ACC112 (cell line): Measurements from ENCODE around the gene RTKN.
"Not testable (repeated sequence)": the region's sequence is repeated elsewhere in the genome, so short reads cannot be mapped to it uniquely, and the experiment has no call there.

Experiments
- H2AFZ ChIP-seq: fragments of 200-600 bp; sonication (generic); one replicate; pipeline ENCODE4 v1.6.0; 2017; ENCODE audit warnings: antibody characterized with exemption, low read length; ENCODE audit not compliant: unreplicated experiment
- H3K27ac ChIP-seq: fragments of 200-600 bp; sonication (generic); 2 replicates; pipeline ENCODE4 v1.5.1; 2014; ENCODE audit warnings: low read depth, mild to moderate bottlenecking, antibody characterized with exemption, low read length, moderate library complexity
- H3K27me3 ChIP-seq: fragments of 200-600 bp; sonication (generic); 2 replicates; pipeline ENCODE4 v1.6.1; 2014; ENCODE audit warnings: mild to moderate bottlenecking, antibody characterized with exemption, low read length, moderate library complexity, mixed read lengths; ENCODE audit not compliant: insufficient read depth
- H3K36me3 ChIP-seq: fragments of 200-600 bp; sonication (generic); 2 replicates; pipeline ENCODE4 v1.6.1; 2016; ENCODE audit warnings: mild to moderate bottlenecking, antibody characterized with exemption, low read length, moderate library complexity, mixed read lengths; ENCODE audit not compliant: insufficient read depth
- H3K4me1 ChIP-seq: fragments of 200-600 bp; sonication (generic); one replicate; pipeline ENCODE4 v1.6.1; 2016; ENCODE audit warnings: low read length, mixed read lengths; ENCODE audit not compliant: insufficient read depth, unreplicated experiment, control insufficient read depth
- H3K4me3 ChIP-seq: fragments of 200-600 bp; sonication (generic); 2 replicates; pipeline ENCODE4 v1.5.1; 2014; ENCODE audit warnings: mild to moderate bottlenecking, low read depth, low read length
- H3K79me2 ChIP-seq: fragments of 200-600 bp; sonication (generic); one replicate; pipeline ENCODE4 v1.6.0; 2016; ENCODE audit warnings: low read length; ENCODE audit not compliant: control insufficient read depth, unreplicated experiment, insufficient read depth

Gene RTKN

GRCh38 chr2:74474481-74474880 lies 32.7 kb upstream of the RTKN start:
- H3K27ac ChIP-seq: no peak overlapping the region
- H2AFZ ChIP-seq: no peak overlapping the region
- no peaks in the 10 kb centered on the region for H3K27me3 ChIP-seq
- H3K4me1 ChIP-seq: peaks cover 9% of the 10 kb centered on the region
- H3K36me3 ChIP-seq: peaks cover 10% of the 10 kb centered on the region; the same call in 1 of the 2 replicates
- no peak overlapping the region for H3K4me3 ChIP-seq
- peaks cover 9% of the 10 kb centered on the region for H3K79me2 ChIP-seq

GRCh38 chr2:74472945-74473258 lies 31.2 kb upstream of the RTKN start:
- H3K4me1 ChIP-seq: peaks cover 9% of the 10 kb centered on the region
- no peaks in the 10 kb centered on the region for H3K27me3 ChIP-seq
- peaks cover 10% of the 10 kb centered on the region; the same call in 1 of the 2 replicates for H3K36me3 ChIP-seq
- H3K27ac ChIP-seq: peak overlapping the region; percentile 67
- H3K4me3 ChIP-seq: peak overlapping the region; percentile 80
- H2AFZ ChIP-seq: peak overlapping the region; percentile 96
- H3K79me2 ChIP-seq: peaks cover 7% of the 10 kb centered on the region

- Histone ChIP-seq H3K27me3 (no peaks in the 10 kb centered on the region), H3K36me3 (peaks cover 6% of the 10 kb centered on the region; the same call in 1 of the 2 replicates), H3K27ac (peak within 1 kb of the TSS; percentile 67), H3K4me3 (peak within 1 kb of the TSS; percentile 80), H3K4me1 (peaks cover 9% of the 10 kb centered on the region), H2AFZ (peak within 1 kb of the TSS; percentile 96), H3K79me2 (peaks cover 7% of the 10 kb centered on the region)
These were observed 30.6 kb upstream of the RTKN start, which contains the start of gene MRPL53 for GRCh38 chr2:74472086-74472944. MRPL53 (minus strand) TSS chr2:74472680; CDS start chr2:74472660, 20 bp downstream.

- peak overlapping the region; percentile 67 for H3K27ac ChIP-seq
- H3K36me3 ChIP-seq: peaks cover 4% of the 10 kb centered on the region; the same call in 1 of the 2 replicates
- H2AFZ ChIP-seq: peak overlapping the region; percentile 58
These were observed 29.8 kb upstream of the RTKN start for GRCh38 chr2:74471332-74472065.

GRCh38 chr2:74470742-74471141 lies 29.0 kb upstream of the RTKN start:
- not testable (repeated sequence) for H3K27me3 ChIP-seq, H3K27ac ChIP-seq

More at GRCh38 chr2:74471332-74472065, 29.8 kb upstream of the RTKN start:
- Histone ChIP-seq H3K79me2 (peaks cover 7% of the 10 kb centered on the region), H3K4me1 (peaks cover 9% of the 10 kb centered on the region), H3K4me3 (peak overlapping the region; percentile 80), H3K27me3 (no peaks in the 10 kb centered on the region)

GRCh38 chr2:74464406-74464805 lies 22.7 kb upstream of the RTKN start:
- H2AFZ ChIP-seq: peak overlapping the region; percentile 98
- H3K36me3 ChIP-seq: no peaks in the 10 kb centered on the region
- H3K4me1 ChIP-seq: no peaks in the 10 kb centered on the region
- peak overlapping the region; percentile 95 for H3K4me3 ChIP-seq
- no peaks in the 10 kb centered on the region for H3K27me3 ChIP-seq
- H3K27ac ChIP-seq: peak overlapping the region; percentile 70; the same call in 1 of the 2 replicates
- peaks cover 21% of the 10 kb centered on the region for H3K79me2 ChIP-seq

More at GRCh38 chr2:74470742-74471141, 29.0 kb upstream of the RTKN start:
- not testable (repeated sequence) for H3K4me3 ChIP-seq, H3K36me3 ChIP-seq, H2AFZ ChIP-seq, H3K4me1 ChIP-seq
- peaks cover 11% of the 10 kb centered on the region for H3K79me2 ChIP-seq

- Histone ChIP-seq H3K27ac (no peak overlapping the region), H3K4me1 (no peaks in the 10 kb centered on the region), H3K36me3 (no peaks in the 10 kb centered on the region), H2AFZ (no peak overlapping the region), H3K27me3 (no peaks in the 10 kb centered on the region), H3K4me3 (no peak overlapping the region), H3K79me2 (peaks cover 26% of the 10 kb centered on the region)
These were observed 21.0 kb upstream of the RTKN start for GRCh38 chr2:74462786-74463105.

- H3K79me2 ChIP-seq: peaks cover 26% of the 10 kb centered on the region
- no peaks in the 10 kb centered on the region for H3K36me3 ChIP-seq
- H3K4me1 ChIP-seq: no peaks in the 10 kb centered on the region
- no peak overlapping the region for H3K4me3 ChIP-seq
- no peak overlapping the region for H2AFZ ChIP-seq
- H3K27ac ChIP-seq: no peak overlapping the region
- no peaks in the 10 kb centered on the region for H3K27me3 ChIP-seq
These were observed 20.5 kb upstream of the RTKN start for GRCh38 chr2:74462054-74462785.

- H3K79me2 ChIP-seq: peaks cover 26% of the 10 kb centered on the region
These were observed 19.7 kb upstream of the RTKN start for GRCh38 chr2:74461187-74462053.

GRCh38 chr2:74460187-74460586 lies 18.4 kb upstream of the RTKN start:
- peaks cover 17% of the 10 kb centered on the region for H3K4me1 ChIP-seq
- H3K79me2 ChIP-seq: peaks cover 29% of the 10 kb centered on the region
- not testable (repeated sequence) for H3K27ac ChIP-seq, H3K4me3 ChIP-seq, H3K27me3 ChIP-seq, H3K36me3 ChIP-seq, H2AFZ ChIP-seq

More at GRCh38 chr2:74461187-74462053, 19.7 kb upstream of the RTKN start:
- Histone ChIP-seq H3K4me3 (no peak overlapping the region), H3K27me3 (no peaks in the 10 kb centered on the region), H2AFZ (no peak overlapping the region), H3K4me1 (peaks cover 5% of the 10 kb centered on the region), H3K36me3 (no peaks in the 10 kb centered on the region), H3K27ac (no peak overlapping the region)
